HepG2 (cell line): ENCODE results near the gene RBM12. TPM values are rescaled to one million over a fixed set of nuclear protein-coding genes. Genes with fewer than 3 reads are reported as not detected.
"Not testable (repeated sequence)": the region's sequence is repeated elsewhere in the genome, so short reads cannot be mapped to it uniquely, and the experiment has no call there.

Experiments used
- ATAC-seq: fragments of 200-7000 bp; cut with Tn5 transposase; 3 replicates; pipeline ENCODE4 v1.9.1; 2020; ENCODE audit warnings: mild to moderate bottlenecking, moderate library complexity
- BruUV-seq: library from RNA; stranded (reverse); fragments of 400-500 nt; replicated peaks from 2 replicates; lab custom pipeline; 2021; lab: Mats Ljungman, UMichigan
- CTCF ChIA-PET: fragments of 300-600 bp; formaldehyde crosslinking; extraction: SDS; loops from one replicate; lab custom pipeline; 2021; ENCODE audit warnings: low total read pairs, inconsistent platforms, low intra/inter-chr PET ratio; lab: Yijun Ruan, JAX
- POLR2A ChIA-PET: fragments of 350-600 bp; sonication (Branson Sonifier 250); formaldehyde crosslinking; loops from one replicate; lab custom pipeline; 2020; ENCODE audit warnings: antibody characterized with exemption, inconsistent platforms; lab: Yijun Ruan, JAX
- DNase-seq: peaks from one replicate; pipeline ENCODE4 v3.0.0-alpha.2; 2015; ENCODE audit warnings: low spot score
- FAIRE-seq: peaks from 3 replicates; lab custom pipeline; 2011; peaks lifted over from hg19 to GRCh38; lab: Jason Lieb, UNC
- H2AFZ ChIP-seq: one replicate; pipeline ENCODE4 v1.6.1; 2011; ENCODE audit warnings: low read length, inconsistent platforms
- H3K27ac ChIP-seq: fragments of 300-600 bp; 3 replicates; pipeline ENCODE4 v1.8.0; 2011; ENCODE audit warnings: mixed run types, mild to moderate bottlenecking, mixed read lengths, low read length, inconsistent platforms; ENCODE audit not compliant: insufficient read depth; ENCODE audit errors: extremely low read length
- H3K27me3 ChIP-seq, 2 experiments: fragments of 200-600 bp in 1 of 2; 2 replicates in 1 of 2; 3 replicates in 1 of 2; pipeline versions ENCODE4 v1.6.0 to v1.8.0; 2011; ENCODE audit warnings: low read length in 2 of 2, mild to moderate bottlenecking in 2 of 2, moderate library complexity in 2 of 2, inconsistent platforms in 1 of 2; ENCODE audit not compliant: insufficient read depth in 2 of 2, control insufficient read depth in 1 of 2
- H3K36me3 ChIP-seq, 2 experiments: fragments of 200-600 bp in 1 of 2; replicated peaks in 1 of 2; 2 replicates in 1 of 2; 3 replicates in 1 of 2; pipeline versions ENCODE4 v1.5.1 to v1.8.0; 2011; ENCODE audit warnings: low read length in 2 of 2, inconsistent platforms in 1 of 2; ENCODE audit not compliant: insufficient read depth in 2 of 2, control insufficient read depth in 1 of 2
- H3K4me1 ChIP-seq: 2 replicates; pipeline ENCODE4 v1.5.1; 2012; ENCODE audit warnings: low read length, inconsistent platforms; ENCODE audit not compliant: insufficient read depth
- H3K4me2 ChIP-seq: 2 replicates; pipeline ENCODE4 v1.6.0; 2011; ENCODE audit warnings: low read depth, low read length, inconsistent platforms
- H3K4me3 ChIP-seq, 3 experiments: fragments of 200-600 bp in 1 of 3; sonication (generic), shearing (Covaris generic) in 1 of 3; replicated peaks in 1 of 3; 2 replicates each; pipeline ENCODE4 v1.5.1; 2011 to 2016; ENCODE audit warnings: low read length in 3 of 3, inconsistent platforms in 2 of 3, low read depth in 2 of 3, mild to moderate bottlenecking in 2 of 3, control low read depth in 1 of 3, mixed read lengths in 1 of 3; ENCODE audit not compliant: insufficient read depth in 1 of 3
- H3K79me2 ChIP-seq: one replicate; pipeline ENCODE4 v1.6.1; 2011; ENCODE audit warnings: low read length, inconsistent platforms; ENCODE audit not compliant: insufficient read depth
- H3K9ac ChIP-seq: 2 replicates; pipeline ENCODE4 v1.6.0; 2011; ENCODE audit warnings: mild to moderate bottlenecking, low read depth, low read length, inconsistent platforms; ENCODE audit not compliant: insufficient read depth
- H3K9me3 ChIP-seq: 2 replicates; pipeline ENCODE4 v1.5.1; 2012; ENCODE audit warnings: mild to moderate bottlenecking, low read length
- H4K20me1 ChIP-seq: 2 replicates; pipeline ENCODE4 v1.6.0; 2011; ENCODE audit warnings: inconsistent platforms, mild to moderate bottlenecking, low read length, moderate library complexity; ENCODE audit not compliant: insufficient read depth
- HOXA3 ChIP-seq: sonication (generic); formaldehyde crosslinking; IDR thresholded peaks from 2 replicates; pipeline ENCODE4 v1.5.0; 2020; ENCODE audit warnings: missing genetic modification reagents
- POGZ ChIP-seq: sonication (generic); formaldehyde crosslinking; IDR thresholded peaks from 2 replicates; pipeline ENCODE4 v1.4.0; 2020; ENCODE audit warnings: mild to moderate bottlenecking, missing genetic modification reagents
- RAD21 ChIP-seq: fragments of 450-650 bp; formaldehyde crosslinking; IDR thresholded peaks from 2 replicates; pipeline ENCODE4 v1.5.0; 2020; ENCODE audit warnings: mild to moderate bottlenecking
- SMC3 ChIP-seq: IDR thresholded peaks from 2 replicates; pipeline ENCODE4 v1.6.1; 2011; ENCODE audit warnings: low read length, improper control_type of control experiment
- STAG1 ChIP-seq: sonication (generic); formaldehyde crosslinking; IDR thresholded peaks from 2 replicates; pipeline ENCODE4 v1.4.0; 2020; ENCODE audit warnings: missing genetic modification reagents
- TBX3 ChIP-seq: fragments of 450-650 bp; IDR thresholded peaks from 2 replicates; pipeline ENCODE4 v1.6.1; 2017; ENCODE audit warnings: antibody characterized with exemption, mild to moderate bottlenecking, inconsistent platforms, borderline replicate concordance
- ZBTB38 ChIP-seq: sonication (generic); formaldehyde crosslinking; IDR thresholded peaks from 2 replicates; pipeline ENCODE4 v1.5.1; 2020; ENCODE audit warnings: mild to moderate bottlenecking, missing genetic modification reagents
- ZMYM4 ChIP-seq: sonication (generic); formaldehyde crosslinking; IDR thresholded peaks from 2 replicates; pipeline ENCODE4 v1.8.1; 2023; ENCODE audit warnings: mild to moderate bottlenecking, missing genetic modification reagents
- WGBS: methylation state at CpG from one replicate; pipeline ENCODE4 v1.1.6; 2017; ENCODE audit warnings: low lambda C conversion rate; 5-methylcytosine and 5-hydroxymethylcytosine counted together
- in situ Hi-C: cut with HindIII; loops from 2 replicates; pipeline ENCODE4 v1.10.0; 2017; ENCODE audit warnings: low pct_unique_long_range_greater_than_20kb; ENCODE audit not compliant: extremely low pct_ligation_motif_present
- intact Hi-C: fragments of 100-400 bp; cut with micrococcal nuclease; formaldehyde crosslinking; loops from one replicate; pipeline ENCODE4 v1.10.0; 2022; ENCODE audit not compliant: unreplicated experiment
- polyA plus RNA-seq, 8 experiments: library from polyadenylated mRNA; depleted of rRNA in 3 of 8; stranded (reverse) in 7 of 8; unstranded in 1 of 8; fragments of >200 nt; fragmentation: Illumina TruSeq in 4 of 8; extraction: Trizol in 4 of 8; gene quantifications; 2 replicates each; pipeline versions ENCODE4 v1.2.1 to v1.2.3, GENCODE V29; 2011 to 2016; ENCODE audit warnings: low read depth in 4 of 8, missing spikeins in 1 of 8, mixed read lengths in 1 of 8; ENCODE audit not compliant: insufficient read depth in 1 of 8
- total RNA-seq, 5 experiments: library from RNA; depleted of rRNA; stranded (reverse); fragments of >200 nt; fragmentation: Illumina TruSeq; extraction: Trizol; gene quantifications; 2 replicates each; pipeline ENCODE4 v1.2.3, GENCODE V29; 2016; ENCODE audit warnings: low read depth in 1 of 5
- TF ChIP-seq, protein P1 (sequence below): sonication (generic); formaldehyde crosslinking; IDR thresholded peaks from 2 replicates; pipeline ENCODE4 v1.5.0; 2020; ENCODE audit warnings: missing genetic modification reagents, mild to moderate bottlenecking, borderline replicate concordance
- TF ChIP-seq, protein P2 (sequence below): sonication (generic); formaldehyde crosslinking; IDR thresholded peaks from 2 replicates; pipeline ENCODE4 v1.5.0; 2020; ENCODE audit warnings: mild to moderate bottlenecking, missing genetic modification reagents, moderate library complexity
- TF ChIP-seq, protein P3 (sequence below): sonication (generic); formaldehyde crosslinking; IDR thresholded peaks from 2 replicates; pipeline ENCODE4 v1.4.0; 2020; ENCODE audit warnings: missing genetic modification reagents
- TF ChIP-seq, protein P4 (sequence below): sonication (generic); formaldehyde crosslinking; IDR thresholded peaks from 2 replicates; pipeline ENCODE4 v1.5.1; 2020; ENCODE audit warnings: mild to moderate bottlenecking, missing genetic modification reagents

RBM12 gene
- total and polyA plus RNA-seq, 2 of the 13 experiments (the other 11 are each of a cell fraction or from before 2014, with no cell fraction given), result 97.9 to 104 TPM

DNA sequence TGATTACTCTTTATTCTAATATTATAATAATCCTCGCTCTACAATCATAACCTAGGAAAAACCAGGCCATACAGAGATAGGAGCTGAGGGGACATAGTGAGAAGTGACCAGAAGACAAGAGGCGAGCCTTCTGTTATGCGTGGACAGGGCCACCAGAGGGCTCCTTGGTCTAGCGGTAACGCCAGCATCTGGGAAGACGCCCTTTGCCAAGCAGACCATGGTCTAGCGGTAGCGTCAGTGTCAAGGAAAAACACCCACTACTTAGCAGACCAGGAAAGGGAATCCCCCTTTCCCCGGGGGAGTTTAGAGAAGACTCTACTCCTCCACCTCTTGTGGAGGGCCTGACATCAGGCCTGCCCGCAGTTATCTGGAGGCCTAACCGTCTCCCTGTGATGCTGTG lies 22.2 kb upstream of the RBM12 start:
- CTCF ChIA-PET, result interaction anchor here (1.2 kb wide), 1 partner anchor 198 kb away, joined by 4 read pairs; no protein-coding TSS in a partner anchor
- 97% methylated on average over 11 of the region's 11 CpGs for WGBS
- peaks cover 18 to 35% of the 10 kb centered on the region in 2 experiments for H3K36me3 ChIP-seq

More for the DNA sequence above, 22.2 kb upstream of the RBM12 start:
- H3K4me1 ChIP-seq, in situ Hi-C loops, ATAC-seq, H4K20me1 ChIP-seq, H3K4me3 ChIP-seq, BruUV-seq, FAIRE-seq, H3K79me2 ChIP-seq, H3K27ac ChIP-seq, DNase-seq, intact Hi-C loops, H3K27me3 ChIP-seq: not testable (repeated sequence)
- POLR2A ChIA-PET, result interaction anchor here (1.5 kb wide), 1 partner anchor 55 kb away, joined by 6 read pairs; the partner anchor contains the start of gene RBM39
- TF ChIP-seq, protein P1, sequence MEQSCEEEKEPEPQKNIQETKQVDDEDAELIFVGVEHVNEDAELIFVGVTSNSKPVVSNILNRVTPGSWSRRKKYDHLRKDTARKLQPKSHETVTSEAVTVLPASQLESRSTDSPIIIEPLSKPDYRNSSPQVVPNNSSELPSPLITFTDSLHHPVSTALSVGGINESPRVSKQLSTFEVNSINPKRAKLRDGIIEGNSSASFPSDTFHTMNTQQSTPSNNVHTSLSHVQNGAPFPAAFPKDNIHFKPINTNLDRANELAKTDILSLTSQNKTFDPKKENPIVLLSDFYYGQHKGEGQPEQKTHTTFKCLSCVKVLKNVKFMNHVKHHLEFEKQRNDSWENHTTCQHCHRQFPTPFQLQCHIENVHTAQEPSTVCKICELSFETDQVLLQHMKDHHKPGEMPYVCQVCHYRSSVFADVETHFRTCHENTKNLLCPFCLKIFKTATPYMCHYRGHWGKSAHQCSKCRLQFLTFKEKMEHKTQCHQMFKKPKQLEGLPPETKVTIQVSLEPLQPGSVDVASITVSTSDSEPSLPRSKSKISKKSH (CRISPR knock-in tag), result peak; percentile 96
- TF ChIP-seq SMC3 (peak; percentile 13; the same call in 1 of the 2 replicates), TBX3 (peak; percentile 32; the same call in 1 of the 2 replicates), STAG1 (peak; percentile 68), HOXA3 (CRISPR knock-in tag) (0 out of 2 replicates have a peak, but pooled peaks have one; percentile 30), ZMYM4 (peak; percentile 48; the same call in 1 of the 2 replicates), POGZ (CRISPR knock-in tag) (0 out of 2 replicates have a peak, but pooled peaks have one; percentile 45), ZBTB38 (CRISPR knock-in tag) (peak; percentile 25; the same call in 1 of the 2 replicates), RAD21 (0 out of 2 replicates have a peak, but pooled peaks have one; percentile 26)
- TF ChIP-seq, protein P2, sequence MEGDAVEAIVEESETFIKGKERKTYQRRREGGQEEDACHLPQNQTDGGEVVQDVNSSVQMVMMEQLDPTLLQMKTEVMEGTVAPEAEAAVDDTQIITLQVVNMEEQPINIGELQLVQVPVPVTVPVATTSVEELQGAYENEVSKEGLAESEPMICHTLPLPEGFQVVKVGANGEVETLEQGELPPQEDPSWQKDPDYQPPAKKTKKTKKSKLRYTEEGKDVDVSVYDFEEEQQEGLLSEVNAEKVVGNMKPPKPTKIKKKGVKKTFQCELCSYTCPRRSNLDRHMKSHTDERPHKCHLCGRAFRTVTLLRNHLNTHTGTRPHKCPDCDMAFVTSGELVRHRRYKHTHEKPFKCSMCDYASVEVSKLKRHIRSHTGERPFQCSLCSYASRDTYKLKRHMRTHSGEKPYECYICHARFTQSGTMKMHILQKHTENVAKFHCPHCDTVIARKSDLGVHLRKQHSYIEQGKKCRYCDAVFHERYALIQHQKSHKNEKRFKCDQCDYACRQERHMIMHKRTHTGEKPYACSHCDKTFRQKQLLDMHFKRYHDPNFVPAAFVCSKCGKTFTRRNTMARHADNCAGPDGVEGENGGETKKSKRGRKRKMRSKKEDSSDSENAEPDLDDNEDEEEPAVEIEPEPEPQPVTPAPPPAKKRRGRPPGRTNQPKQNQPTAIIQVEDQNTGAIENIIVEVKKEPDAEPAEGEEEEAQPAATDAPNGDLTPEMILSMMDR, result peak; percentile 67
- TF ChIP-seq, protein P3, sequence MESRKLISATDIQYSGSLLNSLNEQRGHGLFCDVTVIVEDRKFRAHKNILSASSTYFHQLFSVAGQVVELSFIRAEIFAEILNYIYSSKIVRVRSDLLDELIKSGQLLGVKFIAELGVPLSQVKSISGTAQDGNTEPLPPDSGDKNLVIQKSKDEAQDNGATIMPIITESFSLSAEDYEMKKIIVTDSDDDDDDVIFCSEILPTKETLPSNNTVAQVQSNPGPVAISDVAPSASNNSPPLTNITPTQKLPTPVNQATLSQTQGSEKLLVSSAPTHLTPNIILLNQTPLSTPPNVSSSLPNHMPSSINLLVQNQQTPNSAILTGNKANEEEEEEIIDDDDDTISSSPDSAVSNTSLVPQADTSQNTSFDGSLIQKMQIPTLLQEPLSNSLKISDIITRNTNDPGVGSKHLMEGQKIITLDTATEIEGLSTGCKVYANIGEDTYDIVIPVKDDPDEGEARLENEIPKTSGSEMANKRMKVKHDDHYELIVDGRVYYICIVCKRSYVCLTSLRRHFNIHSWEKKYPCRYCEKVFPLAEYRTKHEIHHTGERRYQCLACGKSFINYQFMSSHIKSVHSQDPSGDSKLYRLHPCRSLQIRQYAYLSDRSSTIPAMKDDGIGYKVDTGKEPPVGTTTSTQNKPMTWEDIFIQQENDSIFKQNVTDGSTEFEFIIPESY, result peak; percentile 100
- TF ChIP-seq, protein P4, sequence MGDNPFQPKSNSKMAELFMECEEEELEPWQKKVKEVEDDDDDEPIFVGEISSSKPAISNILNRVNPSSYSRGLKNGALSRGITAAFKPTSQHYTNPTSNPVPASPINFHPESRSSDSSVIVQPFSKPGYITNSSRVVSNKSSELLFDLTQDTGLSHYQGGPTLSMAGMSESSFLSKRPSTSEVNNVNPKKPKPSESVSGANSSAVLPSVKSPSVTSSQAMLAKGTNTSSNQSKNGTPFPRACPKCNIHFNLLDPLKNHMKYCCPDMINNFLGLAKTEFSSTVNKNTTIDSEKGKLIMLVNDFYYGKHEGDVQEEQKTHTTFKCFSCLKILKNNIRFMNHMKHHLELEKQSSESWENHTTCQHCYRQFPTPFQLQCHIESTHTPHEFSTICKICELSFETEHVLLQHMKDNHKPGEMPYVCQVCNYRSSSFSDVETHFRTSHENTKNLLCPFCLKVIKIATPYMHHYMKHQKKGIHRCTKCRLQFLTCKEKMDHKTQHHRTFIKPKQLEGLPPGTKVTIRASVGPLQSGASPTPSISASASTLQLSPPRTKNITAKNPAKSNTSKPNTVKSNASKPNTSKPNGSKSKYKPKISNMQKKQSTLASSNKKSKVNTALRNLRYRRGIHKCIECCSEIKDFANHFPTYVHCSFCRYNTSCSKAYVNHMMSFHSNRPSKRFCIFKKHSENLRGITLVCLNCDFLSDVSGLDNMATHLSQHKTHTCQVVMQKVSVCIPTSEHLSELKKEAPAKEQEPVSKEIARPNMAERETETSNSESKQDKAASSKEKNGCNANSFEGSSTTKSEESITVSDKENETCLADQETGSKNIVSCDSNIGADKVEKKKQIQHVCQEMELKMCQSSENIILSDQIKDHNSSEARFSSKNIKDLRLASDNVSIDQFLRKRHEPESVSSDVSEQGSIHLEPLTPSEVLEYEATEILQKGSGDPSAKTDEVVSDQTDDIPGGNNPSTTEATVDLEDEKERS (CRISPR knock-in tag), result peak; percentile 68; the same call in 1 of the 2 replicates
- TF ChIP-seq, all 625 proteins: peak for 12; not testable (repeated sequence) for 613
- H3K9me3 ChIP-seq, H3K4me2 ChIP-seq, H3K9ac ChIP-seq, H2AFZ ChIP-seq: not testable (repeated sequence)
